Neural cell (in vitro differentiated cells): Measurements from ENCODE around the gene KAT8. TPM values are rescaled to one million over a fixed set of nuclear protein-coding genes. Genes with fewer than 3 reads are reported as not detected.

Source experiments
- H2AFZ ChIP-seq: fragments of 200-600, 300-800 bp; sonication (generic), shearing (Covaris generic); 2 replicates; pipeline ENCODE4 v1.6.0; 2014; ENCODE audit warnings: low read depth, mild to moderate bottlenecking, antibody characterized with exemption, low read length, moderate library complexity
- H3F3A ChIP-seq: fragments of 200-600 bp; shearing (Covaris generic); 2 replicates; pipeline ENCODE4 v1.6.1; 2016; ENCODE audit warnings: mild to moderate bottlenecking, moderate library complexity, mixed read lengths, antibody characterized with exemption, low read length; ENCODE audit not compliant: insufficient read depth, poor library complexity, severe bottlenecking
- H3K27ac ChIP-seq: fragments of 200-600, 300-800 bp; sonication (generic), shearing (Covaris generic); 2 replicates; pipeline ENCODE4 v1.5.1; 2014; ENCODE audit warnings: mild to moderate bottlenecking, low read length, moderate library complexity
- H3K27me3 ChIP-seq: fragments of 300-800, 200-600 bp; sonication (generic), shearing (Covaris generic); 2 replicates; pipeline ENCODE4 v1.6.0; 2014; ENCODE audit warnings: mild to moderate bottlenecking, low read depth, low read length, moderate library complexity; ENCODE audit not compliant: insufficient read depth
- H3K36me3 ChIP-seq: fragments of 300-800, 200-600 bp; sonication (generic), shearing (Covaris generic); 2 replicates; pipeline ENCODE4 v1.5.1; 2014; ENCODE audit warnings: mild to moderate bottlenecking, antibody characterized with exemption, low read length, moderate library complexity; ENCODE audit not compliant: insufficient read depth
- H3K4me2 ChIP-seq: fragments of 300-800, 200-600 bp; sonication (generic), shearing (Covaris generic); 2 replicates; pipeline ENCODE4 v1.6.0; 2014; ENCODE audit warnings: mild to moderate bottlenecking, low read length
- H3K4me3 ChIP-seq: fragments of 300-800, 200-600 bp; sonication (generic), shearing (Covaris generic); 2 replicates; pipeline ENCODE4 v1.5.1; 2014; ENCODE audit warnings: mild to moderate bottlenecking, low read length, moderate library complexity
- H3K79me2 ChIP-seq: fragments of 200-600 bp; shearing (Covaris generic); replicated peaks from 2 replicates; pipeline ENCODE4 v1.6.0; 2014; ENCODE audit warnings: mild to moderate bottlenecking, low read length, moderate library complexity; ENCODE audit not compliant: insufficient read depth
- H3K9ac ChIP-seq: fragments of 300-800, 200-600 bp; sonication (generic), shearing (Covaris generic); 2 replicates; pipeline ENCODE4 v1.6.1; 2016; ENCODE audit warnings: mild to moderate bottlenecking, low read length, mixed read lengths
- H3K9me2 ChIP-seq: fragments of 200-600 bp; shearing (Covaris generic); 2 replicates; pipeline ENCODE4 v1.6.1; 2016; ENCODE audit warnings: mild to moderate bottlenecking, low read length, mixed read lengths; ENCODE audit not compliant: insufficient read depth
- H3K9me3 ChIP-seq: fragments of 200-600, 300-800 bp; sonication (generic), shearing (Covaris generic); 2 replicates; pipeline ENCODE4 v1.6.1; 2016; ENCODE audit warnings: mild to moderate bottlenecking, mixed run types, low read length, moderate library complexity, mixed read lengths
- H4K20me1 ChIP-seq: fragments of 200-600 bp; shearing (Covaris generic); 2 replicates; pipeline ENCODE4 v1.6.1; 2016; ENCODE audit warnings: mild to moderate bottlenecking, mixed run types; ENCODE audit not compliant: insufficient read depth
- EP300 ChIP-seq: fragments of 450-650 bp; conservative IDR thresholded peaks from 2 replicates; pipeline ENCODE4 v1.6.1; 2014; ENCODE audit warnings: antibody characterized with exemption, mild to moderate bottlenecking, moderate library complexity; ENCODE audit not compliant: poor library complexity, severe bottlenecking
- EZH2 ChIP-seq: fragments of 200-600, 300-800 bp; shearing (Covaris generic), sonication (generic); IDR thresholded peaks from 2 replicates; pipeline ENCODE4 v1.6.1; 2014; ENCODE audit warnings: antibody characterized with exemption, low read length, borderline replicate concordance, mild to moderate bottlenecking; ENCODE audit not compliant: insufficient read depth, poor library complexity, severe bottlenecking
- MXI1 ChIP-seq: fragments of 450-650 bp; conservative IDR thresholded peaks from 2 replicates; pipeline ENCODE4 v1.6.1; 2014; ENCODE audit warnings: antibody characterized with exemption, mild to moderate bottlenecking; ENCODE audit not compliant: poor library complexity, severe bottlenecking
- POLR2AphosphoS5 ChIP-seq: IDR thresholded peaks from 2 replicates; pipeline ENCODE4 v1.6.1; 2012
- RAD21 ChIP-seq: fragments of 450-650 bp; conservative IDR thresholded peaks from 2 replicates; pipeline ENCODE4 v1.6.1; 2014; ENCODE audit warnings: antibody characterized with exemption, mild to moderate bottlenecking, moderate library complexity
- SMC3 ChIP-seq: fragments of 450-650 bp; conservative IDR thresholded peaks from 2 replicates; pipeline ENCODE4 v1.6.1; 2014; ENCODE audit warnings: antibody characterized with exemption, mild to moderate bottlenecking, moderate library complexity; ENCODE audit not compliant: poor library complexity
- TAF1 ChIP-seq: IDR thresholded peaks from 2 replicates; pipeline ENCODE4 v1.6.1; 2012; ENCODE audit warnings: low read depth
- polyA plus RNA-seq: library from polyadenylated mRNA; depleted of rRNA; stranded (reverse); fragments of >200 nt; gene quantifications from 2 replicates; pipeline ENCODE4 v1.2.3, GENCODE V29; 2014
- TF ChIP-seq, protein P1 (sequence below): IDR thresholded peaks from 2 replicates; pipeline ENCODE4 v1.6.1; 2012; ENCODE audit warnings: borderline replicate concordance
- TF ChIP-seq, protein P2 (sequence below): fragments of 450-650 bp; IDR thresholded peaks from 2 replicates; pipeline ENCODE4 v1.5.1; 2014; ENCODE audit warnings: antibody characterized with exemption, mild to moderate bottlenecking, moderate library complexity; ENCODE audit not compliant: poor library complexity, severe bottlenecking

KAT8 gene
- polyA plus RNA-seq, 1 donor from 2014 or later: 98.0 TPM

DNA sequence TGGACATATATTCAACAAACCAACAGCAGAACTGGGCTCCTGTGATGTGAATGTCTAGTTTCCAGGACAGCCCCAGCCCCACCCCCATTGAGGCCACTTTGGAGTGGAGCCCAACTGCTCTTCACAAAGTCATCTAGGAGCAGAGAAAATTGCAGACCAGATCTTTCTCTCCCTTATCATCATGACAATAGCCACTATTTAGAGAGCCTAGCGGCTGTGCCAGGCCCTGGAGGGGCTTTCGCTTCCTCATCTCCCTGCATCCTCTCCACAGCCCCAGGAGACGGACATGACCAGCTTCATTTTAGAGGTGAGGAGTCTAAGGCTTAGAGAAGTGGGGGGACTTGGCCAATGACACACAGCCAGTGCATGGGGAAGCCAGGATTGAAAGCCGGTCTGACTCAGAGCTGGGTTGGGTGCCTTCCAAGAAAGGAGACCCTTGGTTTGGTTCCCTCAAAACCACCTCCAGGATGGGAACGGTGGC, 16.7 kb downstream of the KAT8 start:
- no peak overlapping the region for H3K4me2 ChIP-seq
- no peaks in the 10 kb centered on the region for H3K79me2 ChIP-seq
- no peak for TF ChIP-seq MXI1
- TF ChIP-seq EZH2: no peak
- TF ChIP-seq SMC3: no peak
- TF ChIP-seq POLR2AphosphoS5: no peak
- no peak for TF ChIP-seq TAF1
- TF ChIP-seq, protein P1, sequence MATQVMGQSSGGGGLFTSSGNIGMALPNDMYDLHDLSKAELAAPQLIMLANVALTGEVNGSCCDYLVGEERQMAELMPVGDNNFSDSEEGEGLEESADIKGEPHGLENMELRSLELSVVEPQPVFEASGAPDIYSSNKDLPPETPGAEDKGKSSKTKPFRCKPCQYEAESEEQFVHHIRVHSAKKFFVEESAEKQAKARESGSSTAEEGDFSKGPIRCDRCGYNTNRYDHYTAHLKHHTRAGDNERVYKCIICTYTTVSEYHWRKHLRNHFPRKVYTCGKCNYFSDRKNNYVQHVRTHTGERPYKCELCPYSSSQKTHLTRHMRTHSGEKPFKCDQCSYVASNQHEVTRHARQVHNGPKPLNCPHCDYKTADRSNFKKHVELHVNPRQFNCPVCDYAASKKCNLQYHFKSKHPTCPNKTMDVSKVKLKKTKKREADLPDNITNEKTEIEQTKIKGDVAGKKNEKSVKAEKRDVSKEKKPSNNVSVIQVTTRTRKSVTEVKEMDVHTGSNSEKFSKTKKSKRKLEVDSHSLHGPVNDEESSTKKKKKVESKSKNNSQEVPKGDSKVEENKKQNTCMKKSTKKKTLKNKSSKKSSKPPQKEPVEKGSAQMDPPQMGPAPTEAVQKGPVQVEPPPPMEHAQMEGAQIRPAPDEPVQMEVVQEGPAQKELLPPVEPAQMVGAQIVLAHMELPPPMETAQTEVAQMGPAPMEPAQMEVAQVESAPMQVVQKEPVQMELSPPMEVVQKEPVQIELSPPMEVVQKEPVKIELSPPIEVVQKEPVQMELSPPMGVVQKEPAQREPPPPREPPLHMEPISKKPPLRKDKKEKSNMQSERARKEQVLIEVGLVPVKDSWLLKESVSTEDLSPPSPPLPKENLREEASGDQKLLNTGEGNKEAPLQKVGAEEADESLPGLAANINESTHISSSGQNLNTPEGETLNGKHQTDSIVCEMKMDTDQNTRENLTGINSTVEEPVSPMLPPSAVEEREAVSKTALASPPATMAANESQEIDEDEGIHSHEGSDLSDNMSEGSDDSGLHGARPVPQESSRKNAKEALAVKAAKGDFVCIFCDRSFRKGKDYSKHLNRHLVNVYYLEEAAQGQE: no peak
- no peak for TF ChIP-seq RAD21
- TF ChIP-seq EP300: no peak
- TF ChIP-seq, protein P2, sequence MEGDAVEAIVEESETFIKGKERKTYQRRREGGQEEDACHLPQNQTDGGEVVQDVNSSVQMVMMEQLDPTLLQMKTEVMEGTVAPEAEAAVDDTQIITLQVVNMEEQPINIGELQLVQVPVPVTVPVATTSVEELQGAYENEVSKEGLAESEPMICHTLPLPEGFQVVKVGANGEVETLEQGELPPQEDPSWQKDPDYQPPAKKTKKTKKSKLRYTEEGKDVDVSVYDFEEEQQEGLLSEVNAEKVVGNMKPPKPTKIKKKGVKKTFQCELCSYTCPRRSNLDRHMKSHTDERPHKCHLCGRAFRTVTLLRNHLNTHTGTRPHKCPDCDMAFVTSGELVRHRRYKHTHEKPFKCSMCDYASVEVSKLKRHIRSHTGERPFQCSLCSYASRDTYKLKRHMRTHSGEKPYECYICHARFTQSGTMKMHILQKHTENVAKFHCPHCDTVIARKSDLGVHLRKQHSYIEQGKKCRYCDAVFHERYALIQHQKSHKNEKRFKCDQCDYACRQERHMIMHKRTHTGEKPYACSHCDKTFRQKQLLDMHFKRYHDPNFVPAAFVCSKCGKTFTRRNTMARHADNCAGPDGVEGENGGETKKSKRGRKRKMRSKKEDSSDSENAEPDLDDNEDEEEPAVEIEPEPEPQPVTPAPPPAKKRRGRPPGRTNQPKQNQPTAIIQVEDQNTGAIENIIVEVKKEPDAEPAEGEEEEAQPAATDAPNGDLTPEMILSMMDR: no peak
- no peak overlapping the region for H3K9ac ChIP-seq
- no peaks in the 10 kb centered on the region for H4K20me1 ChIP-seq
- no peak overlapping the region for H2AFZ ChIP-seq
- H3F3A ChIP-seq: no peaks in the 10 kb centered on the region
- H3K27me3 ChIP-seq: no peaks in the 10 kb centered on the region
- no peaks in the 10 kb centered on the region for H3K9me3 ChIP-seq
- H3K36me3 ChIP-seq: no peaks in the 10 kb centered on the region
- H3K27ac ChIP-seq: no peak overlapping the region
- H3K4me3 ChIP-seq: no peak overlapping the region
- no peaks in the 10 kb centered on the region for H3K9me2 ChIP-seq

DNA sequence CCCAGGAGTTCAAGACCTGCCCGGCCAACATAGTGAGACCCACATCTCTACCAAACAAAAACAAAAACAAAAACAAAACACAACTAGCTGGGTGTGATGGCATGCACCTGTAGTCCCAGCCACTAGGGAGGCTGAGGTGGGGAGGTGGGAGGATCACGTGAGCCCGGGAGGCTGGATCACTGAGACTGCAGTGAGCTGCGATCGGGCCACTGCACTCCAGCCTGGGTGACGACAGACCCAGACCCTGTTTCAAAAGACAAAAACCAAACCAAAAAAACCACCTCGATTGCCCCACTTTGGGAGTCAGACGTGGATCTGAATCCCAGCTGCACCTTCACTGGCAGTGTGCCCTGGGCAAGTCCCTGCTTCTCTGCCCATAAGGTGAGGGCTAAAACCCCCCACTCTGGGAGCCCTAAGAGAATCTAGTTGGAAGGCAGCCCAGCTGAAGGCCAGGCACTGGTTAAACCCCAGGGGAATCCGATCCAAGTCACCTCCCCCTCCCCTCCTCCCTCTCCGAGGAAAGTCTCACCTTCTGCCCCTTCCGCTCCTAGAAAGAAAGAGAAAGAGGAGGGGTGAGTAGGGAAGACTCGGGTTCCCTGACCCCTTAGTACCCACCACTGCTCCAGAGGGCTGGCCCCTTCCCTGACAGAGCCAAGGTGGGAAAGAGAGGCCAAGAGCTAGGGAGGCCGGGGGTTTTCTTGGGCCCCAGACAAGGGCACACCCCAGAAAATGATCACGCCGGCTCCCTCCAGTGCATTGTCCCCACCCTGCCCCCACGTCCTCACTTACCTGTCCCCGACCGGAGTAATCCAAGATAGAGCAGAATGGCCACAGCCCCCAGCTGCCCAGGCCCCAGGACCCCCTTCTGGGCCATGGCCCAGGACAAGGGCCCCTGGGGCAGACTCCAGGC, 17.4 kb downstream of the KAT8 start:
- H3K27me3 ChIP-seq: no peaks in the 10 kb centered on the region
- H3F3A ChIP-seq: no peaks in the 10 kb centered on the region
- no peak overlapping the region for H3K27ac ChIP-seq
- no peaks in the 10 kb centered on the region for H3K9me2 ChIP-seq
- no peaks in the 10 kb centered on the region for H3K9me3 ChIP-seq
- no peak overlapping the region for H3K4me3 ChIP-seq
- H3K4me2 ChIP-seq: no peak overlapping the region
- no peaks in the 10 kb centered on the region for H3K36me3 ChIP-seq
- H3K79me2 ChIP-seq: no peaks in the 10 kb centered on the region
- no peak overlapping the region for H2AFZ ChIP-seq
- H4K20me1 ChIP-seq: no peaks in the 10 kb centered on the region
- no peak for TF ChIP-seq EZH2
- no peak for TF ChIP-seq EP300
- TF ChIP-seq, protein P1: no peak
- no peak for TF ChIP-seq RAD21
- TF ChIP-seq TAF1: no peak
- no peak for TF ChIP-seq SMC3
- TF ChIP-seq POLR2AphosphoS5: no peak
- no peak for TF ChIP-seq MXI1
- TF ChIP-seq, protein P2: no peak
- H3K9ac ChIP-seq: no peak overlapping the region
